Vagina (tissue), 2 donors: Measurements from ENCODE around the gene PSRC1.

Source experiments
- CTCF ChIP-seq, 3 experiments: fragments of 450-650 bp in 2 of 3; fragments of 200-600 bp in 1 of 3; sonication (generic) in 1 of 3; IDR thresholded peaks; one replicate each; pipeline ENCODE4 v1.5.1; 2017 to 2019; ENCODE audit warnings: antibody characterized with exemption in 3 of 3, mild to moderate bottlenecking in 2 of 3, moderate library complexity in 2 of 3
- POLR2A ChIP-seq, 2 donors: fragments of 450-650 bp; IDR thresholded peaks; one replicate each; pipeline ENCODE4 v1.6.1; 2017; ENCODE audit warnings: antibody characterized with exemption in 2 of 2, mild to moderate bottlenecking in 2 of 2, moderate library complexity in 2 of 2

DNA sequence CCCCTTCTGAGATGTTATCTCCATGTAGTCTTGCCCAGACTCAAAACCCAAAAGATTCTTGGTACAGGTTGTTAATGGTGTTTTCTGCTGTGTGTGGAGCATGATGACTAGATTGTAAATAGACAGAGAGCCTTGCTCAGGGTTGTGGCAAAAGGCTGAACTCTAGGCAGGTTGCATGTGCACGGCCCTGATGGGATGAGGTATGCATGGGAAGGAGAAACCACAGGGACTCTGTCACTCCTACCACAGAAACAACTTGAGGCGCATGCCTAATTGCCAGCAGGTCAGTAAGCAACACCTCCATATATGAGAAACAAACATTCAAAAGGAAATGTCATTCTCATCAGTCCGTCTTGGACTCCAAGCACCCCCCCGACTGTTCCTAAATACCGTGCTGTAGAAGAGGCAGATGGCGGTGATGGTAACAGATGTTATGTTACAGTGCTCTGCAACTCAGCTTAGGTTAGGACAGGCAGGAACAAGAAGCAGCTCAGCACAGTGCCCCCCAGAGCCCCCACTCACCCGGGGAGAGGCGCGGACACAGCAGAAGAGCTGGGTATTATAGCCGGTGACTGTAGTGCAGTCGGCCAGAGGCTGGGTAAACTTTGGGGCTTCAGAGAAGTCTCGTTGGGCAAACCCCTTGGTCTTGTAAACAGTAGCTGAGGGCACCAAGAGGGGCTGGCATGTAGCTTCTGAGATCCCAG, 12.9 kb upstream of the PSRC1 start:
- no peak for TF ChIP-seq CTCF (IDR thresholded peaks at IDR 0.05)
- no peak for TF ChIP-seq POLR2A (IDR thresholded peaks at IDR 0.05)
